GM18519 (cell line): ENCODE measurements around the gene POLR3E.
"Not testable (repeated sequence)": the region's sequence is repeated elsewhere in the genome, so short reads cannot be mapped to it uniquely, and the experiment has no call there.

Experiments used
- ATAC-seq: cut with Tn5 transposase; IDR thresholded peaks from one replicate; pipeline ENCODE4 v1.9.1; 2021; ENCODE audit warnings: mild to moderate bottlenecking, moderate library complexity; ENCODE audit not compliant: unreplicated experiment, low FRiP score

Gene POLR3E

DNA sequence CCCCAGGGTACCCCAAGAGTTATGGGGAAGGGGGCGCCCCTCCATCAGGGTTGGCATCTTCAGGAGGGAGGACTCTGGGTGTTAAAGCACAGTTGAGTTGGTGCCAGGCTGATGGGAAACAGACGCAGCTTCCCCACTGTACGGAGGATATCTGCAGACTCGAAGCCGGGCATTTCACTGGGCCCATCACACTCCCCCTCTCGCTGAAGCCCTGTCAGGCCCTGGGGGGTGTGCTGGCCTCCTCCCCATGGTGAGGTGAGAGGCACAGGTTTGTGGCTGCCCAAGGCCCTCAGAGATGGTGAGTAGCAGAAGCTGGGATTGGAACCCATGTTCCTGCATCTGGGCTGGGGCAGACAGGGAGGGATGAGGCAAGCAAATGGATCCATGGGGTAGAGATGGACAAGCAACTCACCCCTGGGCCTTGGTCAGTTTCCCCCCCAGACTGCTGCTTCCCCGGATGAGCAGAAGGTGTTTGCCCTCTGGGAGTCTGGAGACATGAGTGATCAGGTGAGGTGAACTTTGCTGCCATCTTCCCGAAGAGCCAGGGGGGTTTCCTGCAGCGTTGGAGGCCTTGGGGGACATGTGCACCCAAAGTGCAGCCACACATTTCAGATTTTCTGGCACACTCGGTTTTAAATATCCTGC, 31.0 kb downstream of the POLR3E start:
- ATAC-seq: no peak

DNA sequence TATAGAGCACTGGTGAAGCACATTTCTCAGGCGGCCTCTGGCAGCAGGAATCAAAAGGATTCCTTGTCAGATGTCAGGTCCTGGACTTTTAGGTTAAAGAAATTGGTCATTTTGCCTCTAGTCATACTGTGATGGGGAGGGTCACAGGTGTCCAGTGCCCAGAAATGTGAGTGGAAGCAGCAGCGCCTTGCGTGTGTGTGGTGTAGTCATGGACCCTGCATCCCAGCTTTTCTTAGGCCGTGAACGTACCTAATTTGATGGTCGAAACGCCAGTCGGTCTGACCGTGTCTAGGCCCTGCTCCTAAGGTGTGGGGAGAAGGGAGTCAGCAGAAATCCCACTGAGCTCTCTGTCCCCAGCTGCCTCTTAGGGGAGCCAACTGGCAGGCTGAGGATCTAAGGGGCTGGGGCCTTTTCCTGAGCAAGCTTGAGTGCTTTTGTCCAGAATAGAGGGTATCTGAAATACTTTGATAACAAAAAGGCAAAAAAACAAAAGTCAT, 32.0 kb downstream of the POLR3E start:
- ATAC-seq: no peak

DNA sequence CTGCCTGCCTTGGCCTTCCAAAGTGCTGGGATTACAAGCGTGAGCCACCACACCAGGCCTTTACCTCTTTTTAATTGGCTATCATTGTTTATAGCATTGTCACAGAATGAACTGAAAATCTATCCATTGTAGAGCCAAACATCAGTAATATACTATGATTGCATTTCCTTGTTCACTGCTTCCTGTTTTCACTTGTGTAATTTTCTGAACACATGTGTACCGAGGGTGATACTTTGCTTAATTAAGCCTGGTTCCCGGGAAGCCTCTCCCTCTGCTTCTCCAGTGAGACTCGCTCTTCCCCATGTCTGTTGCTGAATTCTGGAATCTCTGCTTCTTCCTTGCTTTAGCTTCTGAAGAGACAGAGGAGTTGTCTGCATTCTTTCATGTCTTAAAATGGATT, 33.1 kb downstream of the POLR3E start:
- no peak for ATAC-seq

DNA sequence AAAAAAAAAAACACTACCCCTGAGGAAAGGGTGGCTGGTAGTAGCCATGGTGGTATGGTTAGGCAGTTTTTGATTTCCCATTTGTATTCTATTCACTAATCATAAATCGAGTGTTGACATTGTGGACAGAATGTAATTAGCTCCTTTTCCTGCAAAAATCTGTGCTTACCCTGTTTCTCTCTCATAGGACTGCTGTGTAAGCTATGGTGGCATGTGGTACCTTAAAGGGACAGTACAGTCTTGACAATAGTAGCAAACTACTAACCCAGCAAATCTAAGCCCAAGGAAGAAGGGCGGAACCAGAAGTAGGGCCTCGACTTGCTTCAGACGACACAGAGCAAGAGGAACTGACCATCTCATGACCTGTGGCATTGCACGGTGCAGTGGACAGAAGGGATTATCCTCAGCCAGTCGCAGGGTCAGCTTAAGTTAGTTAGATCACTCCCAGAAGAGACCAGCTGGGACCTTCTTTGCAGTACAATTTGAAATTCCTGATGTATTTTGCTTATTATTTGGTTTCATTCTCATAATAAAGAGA, 36.3 kb downstream of the POLR3E start:
- no peak for ATAC-seq

DNA sequence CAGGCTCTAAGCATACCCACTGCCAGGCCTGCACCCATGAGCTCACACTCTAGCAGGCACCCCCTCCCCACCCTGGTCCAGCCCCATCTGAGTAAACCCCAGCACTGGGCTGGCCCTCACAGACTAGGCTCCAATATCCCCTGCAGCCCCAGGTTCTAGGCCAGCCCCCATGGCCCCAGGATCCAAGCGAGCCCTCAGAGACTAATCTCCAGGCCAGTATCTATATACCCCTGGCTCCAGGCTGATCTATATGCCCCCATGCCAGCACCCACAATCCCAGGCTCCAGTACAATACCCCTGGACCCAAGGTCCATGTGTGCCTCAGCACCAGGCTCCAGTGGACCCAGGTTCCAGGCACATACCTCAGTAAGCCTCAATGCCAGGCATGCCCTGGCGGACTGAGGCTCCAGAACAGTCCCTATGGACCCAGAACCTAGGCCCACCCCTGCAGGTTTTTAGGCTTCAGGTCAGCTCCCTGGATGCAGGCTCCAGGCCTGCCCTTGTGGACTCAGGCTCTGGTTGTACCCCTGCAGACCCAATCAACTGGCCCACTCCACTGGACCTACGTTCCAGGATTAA, 38.5 kb downstream of the POLR3E start:
- ATAC-seq: no peak

DNA sequence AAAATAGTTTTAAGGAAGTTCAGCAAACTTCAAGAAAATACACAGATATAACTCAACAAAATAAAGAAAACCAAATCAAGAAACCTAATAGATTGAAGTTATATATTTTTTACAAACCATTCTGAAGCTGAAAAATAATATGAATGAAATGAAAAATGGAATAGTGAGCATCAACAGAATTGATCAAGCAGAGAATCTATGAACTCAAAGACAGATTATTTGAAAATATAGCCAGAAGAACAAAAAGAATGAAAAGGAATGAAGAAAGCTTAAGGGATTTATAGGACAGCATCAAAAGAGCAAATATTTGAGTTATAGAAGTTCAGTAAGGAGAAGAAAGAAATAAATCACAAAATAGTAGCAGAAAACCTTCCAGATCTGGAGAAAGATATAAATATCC, 39.4 kb downstream of the POLR3E start:
- no peak for ATAC-seq

DNA sequence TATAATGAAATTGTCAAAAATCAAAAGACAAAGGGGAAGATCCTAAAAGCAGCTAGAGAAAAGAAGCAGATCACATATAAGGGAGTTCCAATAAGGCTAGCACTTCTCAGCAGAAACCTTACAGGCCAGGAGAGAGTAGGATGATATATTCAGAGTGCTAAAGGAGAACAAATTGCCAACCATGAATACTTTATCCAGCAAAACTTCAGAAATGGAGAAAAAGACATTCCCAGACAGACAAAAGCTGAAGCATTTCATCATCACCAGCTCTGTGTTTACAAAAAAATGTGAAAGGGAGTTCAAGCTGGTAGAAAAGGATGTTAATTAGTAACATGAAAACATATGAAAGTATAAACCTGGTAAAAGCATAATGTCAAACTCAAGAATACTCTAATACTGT, 39.8 kb downstream of the POLR3E start:
- ATAC-seq: no peak

DNA sequence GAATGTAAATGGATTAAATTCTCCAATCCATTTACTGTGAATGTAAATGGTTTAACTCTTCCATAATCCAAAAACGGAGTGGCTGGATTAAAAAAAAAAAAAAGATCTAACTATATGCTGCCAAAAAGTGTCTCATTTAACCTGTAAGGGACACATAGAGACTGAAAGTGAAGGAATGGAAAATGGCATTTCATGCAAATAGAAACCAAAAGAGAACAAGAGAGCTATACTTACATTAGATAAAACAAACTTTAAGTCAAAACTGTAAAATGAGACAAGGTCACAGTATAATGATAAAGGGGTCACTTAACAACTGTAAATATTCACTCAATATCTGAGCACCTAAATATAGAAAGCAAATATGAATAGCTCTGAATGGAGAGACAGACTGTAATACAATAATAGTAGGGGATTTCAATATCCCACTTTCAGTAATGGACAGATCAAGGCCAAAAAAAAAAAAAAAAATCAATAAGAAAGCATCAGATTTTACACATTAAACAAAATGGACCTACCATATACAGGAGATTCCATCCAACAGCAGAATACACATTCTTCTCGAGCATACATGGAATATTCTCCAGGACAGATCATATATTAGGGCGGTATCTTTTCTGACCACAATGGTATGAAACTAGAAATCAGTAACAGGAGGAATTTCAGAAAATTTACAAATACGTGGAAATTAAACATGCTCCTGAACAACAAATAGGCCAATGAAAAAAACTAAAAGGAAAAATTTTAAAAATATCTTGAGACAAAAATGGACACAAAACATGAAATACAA, 40.8 kb downstream of the POLR3E start:
- ATAC-seq: no peak

DNA sequence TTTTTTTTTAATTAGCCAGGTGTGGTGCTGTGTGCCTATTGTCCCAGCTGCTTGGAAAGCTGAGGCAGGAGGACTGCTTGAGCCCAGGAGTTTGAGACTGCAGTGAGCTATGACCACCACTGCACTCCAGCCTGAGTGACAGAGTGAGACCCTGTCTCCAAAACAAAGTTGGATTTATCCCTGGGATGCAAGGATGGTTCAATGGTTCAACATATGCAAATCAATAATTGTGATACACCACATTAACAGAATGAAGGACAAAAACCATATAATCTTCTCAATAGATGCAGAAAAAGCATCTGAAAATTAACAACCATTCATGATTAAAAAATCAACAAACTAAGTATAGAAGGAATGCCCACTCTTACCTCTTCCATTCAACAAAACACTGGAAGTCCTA, 43.7 kb downstream of the POLR3E start:
- no peak for ATAC-seq

DNA sequence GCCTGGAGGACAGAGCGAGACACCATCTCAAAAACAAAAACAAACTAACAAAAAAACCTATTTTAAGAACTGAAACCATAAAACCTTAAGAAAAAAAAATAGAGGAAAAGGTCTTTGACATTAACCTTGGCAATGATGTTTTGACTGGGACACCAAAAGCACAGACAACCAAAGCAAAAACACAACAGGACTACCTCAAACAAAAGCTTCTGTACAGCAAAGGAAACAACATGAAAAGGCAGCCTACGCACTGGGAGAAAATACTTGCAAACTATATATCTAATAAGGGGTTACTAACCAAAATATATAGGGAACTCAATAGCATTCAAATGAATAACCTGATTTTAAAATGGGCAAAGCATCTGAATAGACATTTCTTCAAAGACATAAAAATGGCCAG, 44.9 kb downstream of the POLR3E start:
- ATAC-seq: no peak

DNA sequence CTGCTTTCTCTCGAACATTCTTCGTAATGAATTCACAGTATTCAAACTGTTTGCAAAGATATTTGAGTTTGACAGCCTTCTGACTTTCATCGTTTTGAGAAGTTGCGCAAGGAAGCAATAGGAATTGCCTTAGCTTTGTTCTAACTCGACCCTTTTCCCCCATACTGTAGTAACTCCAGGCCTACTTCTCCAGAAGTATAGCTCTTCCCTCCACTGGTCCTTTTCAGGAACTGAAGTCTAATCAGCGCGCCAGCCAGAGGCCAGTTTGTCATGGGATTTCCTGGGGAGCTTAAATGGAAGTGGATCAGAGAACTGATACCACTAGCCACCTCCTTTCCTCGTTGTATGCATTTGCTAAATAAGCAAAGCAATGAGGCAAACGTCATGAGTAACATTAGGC, 49.3 kb downstream of the POLR3E start:
- ATAC-seq: no peak

DNA sequence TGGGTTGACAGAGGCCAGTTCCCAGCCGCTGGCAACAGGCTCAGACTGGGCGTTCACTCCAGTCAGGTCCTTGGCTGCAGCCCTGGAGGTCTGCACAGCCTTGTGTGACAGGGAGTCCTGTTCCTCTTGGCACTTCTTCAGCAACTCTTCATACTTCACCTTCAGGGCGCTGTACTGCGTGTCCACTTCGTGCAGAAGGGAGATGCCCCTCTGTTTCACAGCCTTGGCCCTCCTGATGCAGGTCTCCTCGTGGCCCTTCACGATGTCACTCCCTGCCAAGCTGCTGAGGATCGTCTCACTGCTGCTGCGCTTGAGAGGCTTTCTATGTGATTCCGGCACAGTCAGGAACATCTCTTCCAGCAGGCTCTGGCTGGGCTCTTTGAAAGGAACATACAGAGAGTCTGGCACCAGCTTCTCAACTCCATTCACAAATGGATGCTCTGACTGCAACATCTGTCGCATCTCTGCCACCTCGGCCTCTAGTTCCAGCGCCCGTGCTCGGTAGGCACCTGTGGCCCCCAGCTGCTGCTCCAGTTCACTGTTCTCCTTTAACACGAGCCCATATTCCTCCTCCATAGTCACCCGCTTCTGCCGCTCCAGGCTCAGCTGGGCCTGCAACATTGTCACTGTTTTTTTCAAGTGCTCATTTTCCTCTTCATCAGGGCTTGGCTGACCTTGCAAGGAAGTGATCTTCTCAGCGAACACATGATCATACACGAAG, 50.1 kb downstream of the POLR3E start:
- no peak for ATAC-seq

DNA sequence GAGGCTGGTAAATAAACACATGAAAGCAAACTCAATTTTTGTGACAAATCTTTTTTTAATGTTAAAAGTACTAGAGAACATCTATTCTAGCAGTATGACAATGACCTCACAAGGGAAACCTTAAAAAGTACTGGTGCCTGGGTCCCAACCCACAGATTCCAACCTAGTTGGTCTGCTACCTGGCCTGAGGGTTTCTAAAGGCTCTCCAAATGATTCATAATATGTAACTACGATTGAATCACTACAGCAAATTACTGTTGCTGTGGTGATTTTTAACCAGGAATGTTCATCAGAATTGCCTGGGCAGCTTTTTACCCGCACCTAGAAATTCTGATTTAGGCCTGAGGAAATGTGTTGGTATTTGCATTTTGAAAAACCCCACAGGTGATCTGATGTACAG, 51.1 kb downstream of the POLR3E start:
- ATAC-seq: no peak

DNA sequence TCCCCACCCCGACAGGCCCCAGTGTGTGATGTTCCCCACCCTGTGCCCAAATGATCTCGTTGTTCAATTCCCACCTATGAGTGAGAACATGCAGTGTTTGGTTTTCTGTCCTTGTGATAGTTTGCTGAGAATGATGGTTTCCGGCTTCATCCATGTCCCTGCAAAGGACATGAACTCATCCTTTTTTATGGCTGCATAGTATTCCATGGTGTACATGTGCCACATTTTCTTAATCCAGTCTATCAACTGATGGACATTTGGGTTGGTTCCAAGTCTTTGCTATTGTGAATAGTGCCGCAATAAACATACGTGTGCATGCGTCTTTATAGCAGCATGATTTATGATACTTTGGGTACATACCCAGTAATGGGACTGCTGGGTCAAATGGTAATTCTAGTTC, 53.8 kb downstream of the POLR3E start:
- ATAC-seq: not testable (repeated sequence)

DNA sequence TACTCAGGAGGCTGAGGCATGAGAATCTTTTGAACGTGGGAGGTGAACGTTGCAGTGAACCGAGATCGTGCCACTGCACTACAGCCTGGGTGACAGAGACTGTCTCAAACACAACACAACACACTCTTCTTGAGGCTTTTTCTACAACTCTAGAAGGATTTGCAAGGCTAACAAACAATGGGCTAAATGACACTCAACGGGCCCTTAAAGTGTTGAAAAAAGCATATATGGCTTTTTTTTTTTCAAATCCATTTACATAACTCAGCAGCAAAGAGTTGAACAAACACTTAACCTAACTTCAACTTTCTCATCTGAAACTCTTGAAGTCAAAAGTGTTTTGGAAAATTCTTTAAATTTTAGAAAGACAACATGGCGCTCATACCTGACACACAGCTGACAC, 54.9 kb downstream of the POLR3E start:
- ATAC-seq: no peak

DNA sequence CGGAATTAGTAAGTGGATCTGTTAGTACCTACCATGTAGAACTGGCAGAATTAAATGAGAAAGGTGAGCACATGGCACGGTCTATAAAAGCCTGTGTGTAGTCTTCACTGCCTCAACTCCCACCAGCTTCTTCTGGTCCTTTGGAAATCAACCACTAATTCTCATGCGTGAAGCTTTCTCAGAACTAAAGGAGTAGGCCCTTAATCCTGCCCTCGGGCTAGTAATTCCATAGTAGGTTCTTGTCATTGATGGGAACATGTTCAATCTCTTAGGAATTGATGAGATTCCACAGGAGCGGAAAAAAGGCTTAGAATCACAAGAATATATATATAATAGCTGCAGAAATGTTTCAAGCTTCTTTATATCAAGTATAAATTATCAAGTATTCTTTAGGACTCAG, 55.5 kb downstream of the POLR3E start:
- no peak for ATAC-seq

DNA sequence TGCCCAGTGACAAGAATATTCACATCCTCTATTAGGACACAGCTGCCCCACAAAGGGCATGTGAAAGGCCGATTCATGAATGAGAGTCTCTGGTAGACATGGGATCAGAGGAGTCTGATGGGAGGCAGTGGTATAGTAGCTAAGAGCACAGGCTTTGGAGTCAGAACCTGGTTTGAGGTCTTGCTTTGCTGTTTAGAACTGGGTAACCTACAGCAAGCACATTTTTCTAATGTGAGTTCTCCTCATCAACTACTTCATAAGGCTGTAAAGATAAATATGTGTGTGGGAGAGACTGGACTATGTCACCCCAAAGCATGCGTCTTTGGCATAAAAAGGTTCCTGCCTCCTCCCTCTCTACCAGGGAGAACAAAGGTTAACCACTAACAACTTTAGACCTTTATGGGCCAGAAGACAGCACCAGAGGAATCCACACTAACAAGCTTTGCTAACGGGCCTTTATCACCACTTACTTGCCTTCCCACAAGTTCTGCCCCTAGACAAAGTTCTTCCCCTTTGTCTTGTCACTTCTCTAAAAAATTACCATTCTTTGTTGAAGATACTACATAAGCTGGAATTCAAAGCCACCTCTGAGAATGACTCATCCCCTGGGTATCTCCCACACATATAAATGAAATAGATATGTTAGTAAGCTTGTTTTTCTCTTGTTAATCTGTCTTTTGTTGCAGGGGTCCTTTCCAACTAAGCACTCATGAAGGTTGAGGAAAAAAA, 56.1 kb downstream of the POLR3E start:
- no peak for ATAC-seq

DNA sequence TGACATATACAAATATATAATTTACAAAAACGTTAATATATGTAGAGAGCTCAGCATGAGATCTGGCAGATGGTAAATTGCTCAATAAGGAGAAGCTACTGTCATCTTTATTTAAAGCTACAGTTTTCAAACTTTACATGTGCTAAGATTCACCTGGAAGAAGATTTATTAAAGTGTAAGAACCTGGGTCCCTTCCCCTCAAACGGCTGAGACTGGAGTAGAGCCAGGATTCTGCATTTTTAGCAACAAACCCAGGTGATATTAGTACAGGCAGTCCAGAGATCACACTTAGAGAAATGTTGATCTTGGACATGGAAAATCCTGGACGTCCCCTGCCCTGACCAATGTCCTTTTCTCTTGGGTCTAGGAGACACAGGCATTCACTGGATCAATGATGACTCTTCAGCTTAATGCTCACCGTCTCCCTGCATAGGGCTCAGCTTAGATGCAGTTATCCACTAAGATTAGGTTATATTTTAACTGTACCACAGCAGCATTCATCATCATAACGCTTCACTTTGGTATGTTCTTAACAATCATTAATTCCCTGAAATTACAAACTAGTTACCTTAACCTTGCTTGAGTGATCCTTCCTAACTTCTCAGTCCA, 56.8 kb downstream of the POLR3E start:
- no peak for ATAC-seq

DNA sequence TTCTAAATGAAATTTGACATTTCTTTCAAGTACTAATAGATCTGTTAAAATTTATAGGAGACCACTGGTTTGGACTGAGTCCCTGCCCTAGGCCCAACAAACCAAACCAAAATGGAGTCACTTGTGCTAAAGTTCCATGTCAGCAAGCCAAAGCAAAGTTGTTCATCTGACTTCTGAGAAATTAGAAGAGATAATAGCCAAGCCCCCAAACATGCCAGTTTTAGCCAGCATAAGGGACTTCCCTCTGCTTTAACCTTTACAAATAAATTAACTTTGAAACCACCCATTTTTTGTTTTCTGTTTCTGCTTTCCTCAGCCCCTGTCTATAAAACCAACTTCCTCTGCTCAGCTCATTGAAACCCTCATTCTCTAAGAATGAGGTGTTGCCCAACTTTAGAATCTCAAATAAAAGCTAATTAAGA, 58.3 kb downstream of the POLR3E start:
- no peak for ATAC-seq
